IMR-90 (cell line): ENCODE measurements around the gene TMEM82.

Experiments
- BHLHE40 ChIP-seq: fragments of 150-350 bp; IDR thresholded peaks from 2 replicates; pipeline ENCODE4 v1.6.1; 2016; ENCODE audit warnings: mild to moderate bottlenecking, low read depth, low read length
- CEBPB ChIP-seq: IDR thresholded peaks from 2 replicates; pipeline ENCODE4 v1.6.1; 2012; ENCODE audit warnings: low read depth, low read length, improper control_type of control experiment
- CTCF ChIP-seq: conservative IDR thresholded peaks from 2 replicates; pipeline ENCODE4 v1.5.1; 2012; ENCODE audit warnings: mild to moderate bottlenecking, low read depth, low read length, improper control_type of control experiment
- ELK1 ChIP-seq: fragments of 150-350 bp; IDR thresholded peaks from 2 replicates; pipeline ENCODE4 v1.6.1; 2016; ENCODE audit warnings: low read depth, mild to moderate bottlenecking, low read length, moderate library complexity, borderline replicate concordance
- FOS ChIP-seq: fragments of 150-350 bp; IDR thresholded peaks from 2 replicates; pipeline ENCODE4 v1.6.1; 2016; ENCODE audit warnings: low read depth, low read length
- MAFK ChIP-seq: IDR thresholded peaks from 2 replicates; pipeline ENCODE4 v1.6.1; 2012; ENCODE audit warnings: low read depth, low read length, improper control_type of control experiment
- MAZ ChIP-seq: IDR thresholded peaks from 2 replicates; pipeline ENCODE4 v1.6.1; 2012; ENCODE audit warnings: low read depth, mild to moderate bottlenecking, low read length, improper control_type of control experiment, moderate library complexity, borderline replicate concordance
- MXI1 ChIP-seq: IDR thresholded peaks from 2 replicates; pipeline ENCODE4 v1.6.1; 2012; ENCODE audit warnings: low read depth, mild to moderate bottlenecking, low read length, moderate library complexity, borderline replicate concordance
- NFE2L2 ChIP-seq: fragments of 150-350 bp; IDR thresholded peaks from 2 replicates; pipeline ENCODE4 v1.6.1; 2016; ENCODE audit warnings: low read depth, mild to moderate bottlenecking, low read length
- POLR2A ChIP-seq: IDR thresholded peaks from 2 replicates; pipeline ENCODE4 v1.6.1; 2012; ENCODE audit warnings: mild to moderate bottlenecking, low read depth, low read length
- RAD21 ChIP-seq: IDR thresholded peaks from 2 replicates; pipeline ENCODE4 v1.6.1; 2012; ENCODE audit warnings: low read length, improper control_type of control experiment
- RCOR1 ChIP-seq: IDR thresholded peaks from 2 replicates; pipeline ENCODE4 v1.6.1; 2012; ENCODE audit warnings: mild to moderate bottlenecking, low read length, improper control_type of control experiment; ENCODE audit not compliant: insufficient replicate concordance
- RFX5 ChIP-seq: IDR thresholded peaks from 2 replicates; pipeline ENCODE4 v1.8.0; 2012; ENCODE audit warnings: low read depth, mild to moderate bottlenecking, low read length, moderate library complexity
- USF2 ChIP-seq: fragments of 150-350 bp; IDR thresholded peaks from 2 replicates; pipeline ENCODE4 v1.6.1; 2017; ENCODE audit warnings: mild to moderate bottlenecking, antibody characterized with exemption, low read length, low read depth

- TF ChIP-seq RAD21 (peak; percentile 42), CTCF (peak; percentile 33; the same call in 1 of the 2 replicates), BHLHE40 (no peak), RCOR1 (no peak), FOS (no peak), MXI1 (no peak), ELK1 (no peak), MAFK (no peak), POLR2A (no peak), CEBPB (no peak), MAZ (no peak), RFX5 (no peak), USF2 (no peak), NFE2L2 (no peak)
Measured at GRCh38 chr1:15702722-15703550, 39.4 kb upstream of the TMEM82 start.
